ENCODE data around the gene RALY. TPM values are rescaled to one million over a fixed set of nuclear protein-coding genes. Genes with fewer than 3 reads are reported as not detected.

RALY gene
- total RNA-seq, 1 donor from 2014 or later = 236 TPM

DNA sequence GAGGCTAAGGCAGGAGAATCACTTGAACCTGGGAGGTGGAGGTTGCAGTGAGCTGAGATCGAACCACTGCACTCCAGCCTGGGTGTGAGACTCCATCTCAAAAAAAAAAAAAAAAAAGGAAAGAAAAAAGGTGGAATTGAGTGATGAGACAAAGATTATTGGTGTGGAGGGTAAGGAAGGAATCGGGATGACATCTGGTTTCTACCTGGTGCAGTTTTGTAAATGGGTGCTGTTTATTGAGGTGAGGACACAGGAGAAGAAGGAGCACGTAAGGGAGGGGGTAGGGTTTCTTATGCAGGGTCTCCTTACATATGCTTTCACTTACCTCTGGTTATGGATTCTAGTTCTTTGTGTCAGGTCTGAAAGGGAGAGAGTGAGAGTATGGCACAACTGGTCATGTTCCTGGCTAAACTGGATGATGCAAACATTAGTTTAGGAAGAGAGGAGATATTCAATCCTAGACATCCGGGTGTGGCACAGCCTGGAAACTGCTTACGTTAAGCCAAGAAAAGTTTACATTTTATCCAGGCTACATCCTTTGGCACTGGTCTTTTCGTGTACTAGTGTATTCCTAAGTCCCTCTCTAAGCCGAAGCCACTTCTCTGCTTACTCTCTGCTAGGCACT, 5.4 kb downstream of the RALY start:
- Mint-ChIP-seq H3K9me3 (ENCODE audit: low read depth) (no peaks in the 10 kb centered on the region), H3K4me1 (ENCODE audit: low read depth) (peaks cover 50% of the 10 kb centered on the region), H3K36me3 (ENCODE audit: insufficient read depth) (peaks cover 9% of the 10 kb centered on the region), H3K27me3 (no peaks in the 10 kb centered on the region), H3K4me3 (ENCODE audit: low read depth) (no peak overlapping the region), H3K27ac (peak overlapping the region; percentile 17)
- TF ChIP-seq, protein P1, sequence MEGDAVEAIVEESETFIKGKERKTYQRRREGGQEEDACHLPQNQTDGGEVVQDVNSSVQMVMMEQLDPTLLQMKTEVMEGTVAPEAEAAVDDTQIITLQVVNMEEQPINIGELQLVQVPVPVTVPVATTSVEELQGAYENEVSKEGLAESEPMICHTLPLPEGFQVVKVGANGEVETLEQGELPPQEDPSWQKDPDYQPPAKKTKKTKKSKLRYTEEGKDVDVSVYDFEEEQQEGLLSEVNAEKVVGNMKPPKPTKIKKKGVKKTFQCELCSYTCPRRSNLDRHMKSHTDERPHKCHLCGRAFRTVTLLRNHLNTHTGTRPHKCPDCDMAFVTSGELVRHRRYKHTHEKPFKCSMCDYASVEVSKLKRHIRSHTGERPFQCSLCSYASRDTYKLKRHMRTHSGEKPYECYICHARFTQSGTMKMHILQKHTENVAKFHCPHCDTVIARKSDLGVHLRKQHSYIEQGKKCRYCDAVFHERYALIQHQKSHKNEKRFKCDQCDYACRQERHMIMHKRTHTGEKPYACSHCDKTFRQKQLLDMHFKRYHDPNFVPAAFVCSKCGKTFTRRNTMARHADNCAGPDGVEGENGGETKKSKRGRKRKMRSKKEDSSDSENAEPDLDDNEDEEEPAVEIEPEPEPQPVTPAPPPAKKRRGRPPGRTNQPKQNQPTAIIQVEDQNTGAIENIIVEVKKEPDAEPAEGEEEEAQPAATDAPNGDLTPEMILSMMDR (IDR thresholded peaks at IDR 0.05; ENCODE audit: unreplicated experiment) = no peak
- DNase-seq (ENCODE audit: low spot score, unreplicated experiment) = no peak

DNA sequence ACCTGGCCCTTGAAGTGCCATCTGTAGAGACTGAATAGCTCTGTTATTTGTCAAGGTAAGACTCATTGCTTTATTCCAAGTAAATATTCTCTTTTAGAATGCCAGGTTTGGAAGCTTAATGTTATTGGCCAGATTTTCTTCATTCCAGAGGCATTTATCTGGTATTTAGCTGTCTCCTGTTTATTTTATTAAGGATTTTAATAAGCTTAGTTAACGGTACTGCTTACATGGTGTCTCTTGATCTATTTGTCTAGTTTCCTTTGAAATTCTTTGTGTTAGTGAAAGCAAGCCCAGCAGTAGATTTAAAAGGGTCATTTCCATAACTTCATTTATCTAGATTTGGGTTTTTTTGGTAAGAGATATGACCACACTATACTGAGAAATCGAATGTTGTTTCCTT, 7.7 kb downstream of the RALY start:
- H3K9me3 Mint-ChIP-seq (ENCODE audit: low read depth) = no peaks in the 10 kb centered on the region
- TF ChIP-seq, protein P1 (IDR thresholded peaks at IDR 0.05; ENCODE audit: unreplicated experiment) = no peak
- no peaks in the 10 kb centered on the region for H3K27me3 Mint-ChIP-seq
- H3K27ac Mint-ChIP-seq = peak overlapping the region; percentile 26
- peaks cover 9% of the 10 kb centered on the region for H3K36me3 Mint-ChIP-seq (ENCODE audit: insufficient read depth)
- peaks cover 53% of the 10 kb centered on the region for H3K4me1 Mint-ChIP-seq (ENCODE audit: low read depth)
- H3K4me3 Mint-ChIP-seq (ENCODE audit: low read depth) = no peak overlapping the region
- DNase-seq (ENCODE audit: low spot score, unreplicated experiment) = no peak

DNA sequence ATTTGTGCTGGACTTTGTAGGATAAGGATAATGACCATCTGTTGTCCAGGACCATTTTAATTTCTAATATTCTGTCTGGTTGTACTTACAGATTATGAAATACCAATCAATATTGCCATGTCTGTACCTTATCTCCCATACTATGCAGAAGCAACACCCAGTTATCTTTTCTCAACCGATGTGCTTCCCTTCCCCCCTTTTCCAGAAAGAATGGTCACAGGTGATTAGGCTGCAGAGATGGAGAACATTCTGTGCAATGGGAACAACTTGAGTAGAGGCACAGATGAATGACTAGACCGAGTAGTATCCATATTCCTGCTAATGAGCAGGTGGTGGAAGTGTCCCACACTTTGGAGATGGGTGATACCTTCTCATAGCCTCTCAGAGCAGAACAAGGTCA, 10.5 kb downstream of the RALY start:
- H3K4me3 Mint-ChIP-seq (ENCODE audit: low read depth) = no peak overlapping the region
- peaks cover 15% of the 10 kb centered on the region for H3K36me3 Mint-ChIP-seq (ENCODE audit: insufficient read depth)
- peaks cover 3% of the 10 kb centered on the region for H3K9me3 Mint-ChIP-seq (ENCODE audit: low read depth)
- peaks cover 41% of the 10 kb centered on the region for H3K4me1 Mint-ChIP-seq (ENCODE audit: low read depth)
- TF ChIP-seq, protein P1 (IDR thresholded peaks at IDR 0.05; ENCODE audit: unreplicated experiment) = no peak
- no peaks in the 10 kb centered on the region for H3K27me3 Mint-ChIP-seq
- no peak overlapping the region for H3K27ac Mint-ChIP-seq
- no peak for DNase-seq (ENCODE audit: low spot score, unreplicated experiment)

- H3K27me3 Mint-ChIP-seq = no peaks in the 10 kb centered on the region
- H3K36me3 Mint-ChIP-seq (ENCODE audit: insufficient read depth) = peaks cover 15% of the 10 kb centered on the region
- TF ChIP-seq, protein P1 (IDR thresholded peaks at IDR 0.05; ENCODE audit: unreplicated experiment) = no peak
- H3K9me3 Mint-ChIP-seq (ENCODE audit: low read depth) = peaks cover 3% of the 10 kb centered on the region
- H3K27ac Mint-ChIP-seq = peak overlapping the region; percentile 81
- peaks cover 44% of the 10 kb centered on the region for H3K4me1 Mint-ChIP-seq (ENCODE audit: low read depth)
- no peak overlapping the region for H3K4me3 Mint-ChIP-seq (ENCODE audit: low read depth)
- no peak for DNase-seq (ENCODE audit: low spot score, unreplicated experiment)
These were observed 11.2 kb downstream of the RALY start for GRCh38 chr20:34004790-34005457.

DNA sequence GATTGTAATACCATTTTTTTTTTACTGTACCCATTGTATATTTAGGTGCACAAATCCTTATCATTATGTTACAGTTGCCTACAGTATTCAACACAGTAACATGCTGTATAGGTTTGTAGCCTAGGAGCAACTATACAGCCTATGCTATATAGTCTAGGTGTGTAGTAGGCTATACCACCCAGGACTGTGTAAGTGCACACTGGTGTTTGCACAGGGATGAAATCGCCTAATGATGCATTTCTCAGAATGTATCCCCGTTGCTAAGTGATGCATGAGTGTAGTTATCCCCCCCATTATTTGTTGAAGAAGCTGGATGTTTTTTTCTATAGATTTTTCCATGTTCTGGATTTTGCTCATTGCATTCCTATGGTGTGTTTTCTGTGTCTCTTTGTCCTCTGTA, 12.9 kb downstream of the RALY start:
- Mint-ChIP-seq H3K9me3 (ENCODE audit: low read depth) (peaks cover 3% of the 10 kb centered on the region), H3K27ac (peak overlapping the region; percentile 70), H3K4me1 (ENCODE audit: low read depth) (peaks cover 43% of the 10 kb centered on the region), H3K27me3 (no peaks in the 10 kb centered on the region), H3K4me3 (ENCODE audit: low read depth) (no peak overlapping the region), H3K36me3 (ENCODE audit: insufficient read depth) (peaks cover 15% of the 10 kb centered on the region)
- no peak for DNase-seq (ENCODE audit: low spot score, unreplicated experiment)
- TF ChIP-seq, protein P1 (IDR thresholded peaks at IDR 0.05; ENCODE audit: unreplicated experiment) = no peak

Measured in progenitor cell of endocrine pancreas (in vitro differentiated cells).